IMR-90 (cell line): ENCODE data around the gene B3GAT1.

Experiments used
- CTCF ChIP-seq: conservative IDR thresholded peaks from 2 replicates; pipeline ENCODE4 v1.5.1; 2012; ENCODE audit warnings: mild to moderate bottlenecking, low read depth, low read length, improper control_type of control experiment
- FOS ChIP-seq: fragments of 150-350 bp; IDR thresholded peaks from 2 replicates; pipeline ENCODE4 v1.6.1; 2016; ENCODE audit warnings: low read depth, low read length
- MAZ ChIP-seq: IDR thresholded peaks from 2 replicates; pipeline ENCODE4 v1.6.1; 2012; ENCODE audit warnings: low read depth, mild to moderate bottlenecking, low read length, improper control_type of control experiment, moderate library complexity, borderline replicate concordance
- MXI1 ChIP-seq: IDR thresholded peaks from 2 replicates; pipeline ENCODE4 v1.6.1; 2012; ENCODE audit warnings: low read depth, mild to moderate bottlenecking, low read length, moderate library complexity, borderline replicate concordance
- POLR2A ChIP-seq: IDR thresholded peaks from 2 replicates; pipeline ENCODE4 v1.6.1; 2012; ENCODE audit warnings: mild to moderate bottlenecking, low read depth, low read length
- RFX5 ChIP-seq: IDR thresholded peaks from 2 replicates; pipeline ENCODE4 v1.8.0; 2012; ENCODE audit warnings: low read depth, mild to moderate bottlenecking, low read length, moderate library complexity
- SMC3 ChIP-seq: fragments of 150-350 bp; IDR thresholded peaks from 2 replicates; pipeline ENCODE4 v1.6.1; 2016; ENCODE audit warnings: low read depth, mild to moderate bottlenecking, antibody characterized with exemption, low read length, moderate library complexity

GRCh38 chr11:134358856-134359490 lies 53.1 kb downstream of the B3GAT1 start:
- TF ChIP-seq CTCF (no peak), MAZ (no peak), POLR2A (no peak), FOS (no peak), SMC3 (no peak), RFX5 (no peak), MXI1 (no peak)
